ENCODE measurements around the gene RAB3D. TPM values are rescaled to one million over a fixed set of nuclear protein-coding genes. Genes with fewer than 3 reads are reported as not detected.

The RAB3D gene
- total and polyA plus RNA-seq, 2 of the 4 experiments (the other 2 are of a cell fraction) = 4.8 to 5.5 TPM

GRCh38 chr19:11306337-11306736, 33.1 kb downstream of the RAB3D start:
- CTCF ChIA-PET = interaction anchor here (1.4 kb wide), 1 partner anchor 12 kb away, joined by 3 read pairs; no protein-coding TSS in a partner anchor

More at GRCh38 chr19:11306337-11306736, 33.1 kb downstream of the RAB3D start:
- dilution Hi-C loops (cut with HindIII; ENCODE audit: low sequenced_read_pairs, unreplicated experiment) (no loop called here), in situ Hi-C loops (cut with MboI; ENCODE audit: low sequenced_read_pairs) (no loop called here), intact Hi-C loops (cut with micrococcal nuclease) (no loop called here)
- Histone ChIP-seq H3K4me1 (ENCODE audit: control insufficient read depth, insufficient read depth, low read length) (no peaks in the 10 kb centered on the region), H4K20me1 (ENCODE audit: insufficient read depth, low read length) (no peaks in the 10 kb centered on the region), H3K9me3 (ENCODE audit: control insufficient read depth, insufficient read depth, low read length) (no peaks in the 10 kb centered on the region), H2BK5ac (ENCODE audit: low read depth, low read length, poor library complexity, severe bottlenecking) (no peak overlapping the region), H2BK20ac (ENCODE audit: low read depth, low read length) (no peak overlapping the region), H3K36me3 (ENCODE audit: control insufficient read depth, insufficient read depth, low read length) (no peaks in the 10 kb centered on the region), H3K9ac (ENCODE audit: low read depth, low read length) (no peak overlapping the region), H4K91ac (ENCODE audit: insufficient read depth, low read depth, low read length) (no peak overlapping the region), H3K4me3 (ENCODE audit: insufficient read depth, low read depth, low read length) (no peak overlapping the region), H4K5ac (ENCODE audit: low read depth, low read length) (no peak overlapping the region), H2BK120ac (ENCODE audit: low read depth, low read length) (no peak overlapping the region), H2BK15ac (ENCODE audit: low read depth, low read length) (no peak overlapping the region), H3K4me2 (ENCODE audit: low read depth, low read length) (no peak overlapping the region), H3K14ac (replicated peaks; ENCODE audit: low read depth, low read length) (no peak overlapping the region), H3K18ac (ENCODE audit: low read depth, low read length) (no peak overlapping the region), H3K4ac (ENCODE audit: low read depth, low read length) (no peak overlapping the region), H3K27ac (ENCODE audit: insufficient read depth, low read length) (no peak overlapping the region), H3K27me3 (ENCODE audit: control insufficient read depth, insufficient read depth, low read length) (peaks cover 6% of the 10 kb centered on the region), H2AK9ac (replicated peaks; ENCODE audit: low read depth, low read length, poor library complexity) (no peak overlapping the region), H3K79me1 (ENCODE audit: low read depth in 1 of 2, low read length in 2 of 2) (no peaks in the 10 kb centered on the region), H3K56ac (ENCODE audit: extremely low read depth, insufficient read depth, low read length) (no peak overlapping the region), H3K9me1 (ENCODE audit: insufficient read depth, low read length) (no peaks in the 10 kb centered on the region), H3K23ac (ENCODE audit: low read depth, low read length) (no peak overlapping the region), H4K8ac (ENCODE audit: low read depth in 2 of 2, low read length in 2 of 2) (no peak overlapping the region), H2AFZ (replicated peaks; ENCODE audit: low read length, poor library complexity) (no peak overlapping the region), H2AK5ac (ENCODE audit: low read depth, low read length) (no peak overlapping the region)
- TF ChIP-seq RFX5 (IDR thresholded peaks at IDR 0.05; ENCODE audit: low read depth, low read length) (no peak), MAZ (IDR thresholded peaks at IDR 0.05; ENCODE audit: borderline replicate concordance, low read depth, low read length) (no peak), CTCF (conservative IDR thresholded peaks at IDR 0.05; ENCODE audit: low read depth, low read length) (no peak), MAFK (IDR thresholded peaks at IDR 0.05; ENCODE audit: low read depth, low read length) (no peak), BHLHE40 (IDR thresholded peaks at IDR 0.05; ENCODE audit: low read depth, low read length) (no peak), ELK1 (IDR thresholded peaks at IDR 0.05; ENCODE audit: borderline replicate concordance, low read depth, low read length) (no peak), NFE2L2 (IDR thresholded peaks at IDR 0.05; ENCODE audit: low read depth, low read length) (no peak), SMC3 (IDR thresholded peaks at IDR 0.05; ENCODE audit: low read depth, low read length) (no peak), CHD1 (IDR thresholded peaks at IDR 0.05; ENCODE audit: low read depth, low read length) (no peak), FOS (IDR thresholded peaks at IDR 0.05; ENCODE audit: low read depth, low read length) (no peak), RAD21 (IDR thresholded peaks at IDR 0.05; ENCODE audit: low read length) (no peak), CEBPB (IDR thresholded peaks at IDR 0.05; ENCODE audit: low read depth, low read length) (no peak), MXI1 (IDR thresholded peaks at IDR 0.05; ENCODE audit: borderline replicate concordance, low read depth, low read length) (no peak), USF2 (IDR thresholded peaks at IDR 0.05; ENCODE audit: low read depth, low read length) (no peak), RCOR1 (IDR thresholded peaks at IDR 0.05; ENCODE audit: insufficient replicate concordance, low read length) (no peak), POLR2A (IDR thresholded peaks at IDR 0.05; ENCODE audit: low read depth, low read length) (no peak)
- no TSS peak for BruUV-seq (replicated peaks)
- ATAC-seq (ENCODE audit: low read depth) (no peak), DNase-seq (no peak)
- POLR2A ChIA-PET (ENCODE audit: unreplicated experiment) = no interaction called here
- WGBS, 2 experiments (ENCODE audit: extremely low coverage in 2 of 2, insufficient read length in 1 of 2) = 83% methylated on average over 1 of the region's 9 CpGs; no CpG with 5 or more reads in 1 of the 2 experiments
